Colonic mucosa (tissue), 4 donors: ENCODE measurements around the gene PYGO1. TPM values are rescaled to one million over a fixed set of nuclear protein-coding genes. Genes with fewer than 3 reads are reported as not detected.
"Not testable (repeated sequence)": the region's sequence is repeated elsewhere in the genome, so short reads cannot be mapped to it uniquely, and the experiment has no call there.

Experiments
- DNase-seq: peaks from one replicate; pipeline ENCODE4 v3.0.0-alpha.2; 2020
- H3K27ac ChIP-seq: fragments of 200-600 bp; one replicate; pipeline ENCODE4 v1.8.0; 2021
- H3K27me3 ChIP-seq: fragments of 200-600 bp; one replicate; pipeline ENCODE4 v1.8.0; 2021
- H3K36me3 ChIP-seq: fragments of 200-600 bp; one replicate; pipeline ENCODE4 v1.8.0; 2021
- H3K4me1 ChIP-seq: fragments of 200-600 bp; one replicate; pipeline ENCODE4 v1.8.0; 2021; ENCODE audit warnings: mild to moderate bottlenecking
- H3K4me3 ChIP-seq: fragments of 200-600 bp; one replicate; pipeline ENCODE4 v1.8.0; 2021
- H3K9ac ChIP-seq, 2 donors: one replicate each; pipeline ENCODE4 v1.7.0; 2013; ENCODE audit warnings: control low read depth in 2 of 2, low read depth in 2 of 2, low read length in 2 of 2
- H3K9me3 ChIP-seq: fragments of 200-600 bp; one replicate; pipeline ENCODE4 v1.8.0; 2021
- intact Hi-C: fragments of 100-400 bp; cut with DNase I; formaldehyde crosslinking; loops from one replicate; pipeline ENCODE4 v1.14.1; 2022
- total RNA-seq, 2 donors: library from RNA; stranded (reverse); fragmentation: NEBNext Ultra II Directional in 1 of 2; extraction: Animal tissue kit (Norgen Biotek cat#: 25700) in 1 of 2; gene quantifications; one replicate each; pipeline ENCODE4 v1.2.1, GENCODE V29; 2021
- TF ChIP-seq, protein P1 (sequence below): fragments of 200-600 bp; IDR thresholded peaks from one replicate; pipeline ENCODE4 v1.8.0; 2022; ENCODE audit warnings: antibody characterized with exemption, mild to moderate bottlenecking
- donor health status: healthy.
- donor health status: DM: no; HTN: no; CAD: no.
- donor health status: DM: no; HTN: no; CAD: no.

Gene PYGO1
- total RNA-seq, 2 donors from 2014 or later = 0.30 to 2.3 TPM

DNA sequence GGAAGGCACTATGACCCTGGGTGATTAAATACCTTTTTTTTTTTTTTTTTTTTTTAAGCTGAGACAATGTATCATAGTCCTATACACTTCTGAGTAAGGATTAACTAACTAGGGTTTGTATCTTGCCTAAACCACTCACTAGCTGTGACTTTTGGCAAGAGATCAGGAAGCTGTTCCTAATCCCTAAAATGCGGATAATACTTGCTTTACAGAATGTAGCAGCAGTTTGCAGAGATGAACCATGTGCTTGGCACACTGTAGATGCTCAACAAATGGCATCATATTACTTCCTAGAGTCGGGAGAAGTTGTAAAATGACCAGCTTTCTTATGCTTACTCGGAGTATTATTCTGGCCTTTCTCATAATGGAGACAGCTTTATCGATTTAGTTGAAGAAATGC is 25.6 kb upstream of the PYGO1 start:
- Histone ChIP-seq H3K27ac (no peak overlapping the region), H3K4me3 (no peak overlapping the region), H3K9me3 (no peaks in the 10 kb centered on the region), H3K9ac (no peak overlapping the region), H3K4me1 (no peaks in the 10 kb centered on the region), H3K27me3 (no peaks in the 10 kb centered on the region), H3K36me3 (no peaks in the 10 kb centered on the region)
- TF ChIP-seq, protein P1, sequence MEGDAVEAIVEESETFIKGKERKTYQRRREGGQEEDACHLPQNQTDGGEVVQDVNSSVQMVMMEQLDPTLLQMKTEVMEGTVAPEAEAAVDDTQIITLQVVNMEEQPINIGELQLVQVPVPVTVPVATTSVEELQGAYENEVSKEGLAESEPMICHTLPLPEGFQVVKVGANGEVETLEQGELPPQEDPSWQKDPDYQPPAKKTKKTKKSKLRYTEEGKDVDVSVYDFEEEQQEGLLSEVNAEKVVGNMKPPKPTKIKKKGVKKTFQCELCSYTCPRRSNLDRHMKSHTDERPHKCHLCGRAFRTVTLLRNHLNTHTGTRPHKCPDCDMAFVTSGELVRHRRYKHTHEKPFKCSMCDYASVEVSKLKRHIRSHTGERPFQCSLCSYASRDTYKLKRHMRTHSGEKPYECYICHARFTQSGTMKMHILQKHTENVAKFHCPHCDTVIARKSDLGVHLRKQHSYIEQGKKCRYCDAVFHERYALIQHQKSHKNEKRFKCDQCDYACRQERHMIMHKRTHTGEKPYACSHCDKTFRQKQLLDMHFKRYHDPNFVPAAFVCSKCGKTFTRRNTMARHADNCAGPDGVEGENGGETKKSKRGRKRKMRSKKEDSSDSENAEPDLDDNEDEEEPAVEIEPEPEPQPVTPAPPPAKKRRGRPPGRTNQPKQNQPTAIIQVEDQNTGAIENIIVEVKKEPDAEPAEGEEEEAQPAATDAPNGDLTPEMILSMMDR = no peak
- DNase-seq = no peak
- intact Hi-C loops = no loop called here

DNA sequence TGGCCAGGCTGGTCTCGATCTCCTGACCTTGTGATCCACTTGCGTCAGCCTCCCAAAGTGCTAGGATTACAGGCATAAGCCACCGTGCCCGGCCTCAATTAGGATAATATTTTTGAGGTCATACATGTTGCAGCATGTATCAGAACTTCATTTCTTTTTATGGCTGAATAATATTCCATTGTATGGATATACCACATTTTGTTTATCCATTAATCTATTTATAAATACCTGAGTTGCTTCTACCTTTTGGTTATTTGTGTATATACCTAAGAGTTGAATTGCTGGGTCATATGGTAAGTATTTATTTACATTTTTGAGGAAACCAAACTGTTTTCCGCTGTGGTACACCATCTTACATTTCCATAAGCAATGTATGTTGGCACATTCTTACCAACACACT is 18.1 kb upstream of the PYGO1 start:
- Histone ChIP-seq H3K27ac (no peak overlapping the region), H3K4me3 (no peak overlapping the region), H3K9me3 (no peaks in the 10 kb centered on the region), H3K9ac (no peak overlapping the region), H3K27me3 (no peaks in the 10 kb centered on the region), H3K36me3 (no peaks in the 10 kb centered on the region), H3K4me1 (no peaks in the 10 kb centered on the region)
- no peak for DNase-seq
- TF ChIP-seq, protein P1 = no peak
- intact Hi-C loops = no loop called here

DNA sequence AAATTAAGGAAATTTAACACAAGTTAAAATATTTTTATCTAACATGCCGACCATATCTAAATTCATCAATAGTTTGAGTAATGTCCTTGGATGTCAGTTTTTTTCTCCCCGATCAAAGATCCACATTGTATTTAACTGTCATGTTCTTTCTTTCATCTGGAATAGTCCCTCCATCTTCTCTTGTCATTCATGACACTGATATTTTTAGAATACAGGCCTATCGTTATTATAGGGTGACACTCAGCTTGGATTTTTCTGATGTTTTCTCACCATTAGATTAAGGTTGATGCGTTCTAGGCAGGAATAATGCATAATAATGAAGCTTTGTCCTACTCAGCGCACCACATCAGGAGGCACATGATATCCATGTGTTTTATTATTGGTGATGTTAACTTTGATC is 13.2 kb upstream of the PYGO1 start:
- TF ChIP-seq, protein P1 = no peak
- Histone ChIP-seq H3K36me3 (no peaks in the 10 kb centered on the region), H3K9me3 (no peaks in the 10 kb centered on the region), H3K27me3 (no peaks in the 10 kb centered on the region), H3K4me1 (no peaks in the 10 kb centered on the region), H3K27ac (no peak overlapping the region), H3K9ac (no peak overlapping the region), H3K4me3 (no peak overlapping the region)
- intact Hi-C loops = no loop called here
- DNase-seq = no peak

DNA sequence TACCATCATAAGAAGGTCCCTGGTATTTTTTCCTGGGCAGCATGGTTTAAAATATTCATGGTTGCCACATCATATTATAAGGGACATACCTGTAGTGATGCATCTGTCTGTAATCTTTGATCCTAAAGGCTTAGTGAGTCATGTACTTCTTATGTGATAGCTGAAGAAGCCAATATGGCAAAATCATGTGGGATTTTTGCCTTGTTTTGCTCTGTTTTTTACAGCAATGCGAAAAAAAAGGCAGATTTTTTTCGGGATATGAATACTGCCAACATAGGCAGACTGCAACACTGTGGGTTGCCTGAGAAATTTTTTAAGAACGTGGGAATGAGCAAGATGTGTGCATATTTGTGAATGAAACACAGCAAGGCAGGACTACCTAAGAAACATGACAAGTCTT is 11.3 kb upstream of the PYGO1 start:
- H3K9ac ChIP-seq = no peak overlapping the region
- intact Hi-C loops = no loop called here
- no peak overlapping the region for H3K4me3 ChIP-seq
- H3K36me3 ChIP-seq = no peaks in the 10 kb centered on the region
- TF ChIP-seq, protein P1 = no peak
- no peak overlapping the region for H3K27ac ChIP-seq
- no peak for DNase-seq
- H3K9me3 ChIP-seq = no peaks in the 10 kb centered on the region
- H3K27me3 ChIP-seq = no peaks in the 10 kb centered on the region
- no peaks in the 10 kb centered on the region for H3K4me1 ChIP-seq

DNA sequence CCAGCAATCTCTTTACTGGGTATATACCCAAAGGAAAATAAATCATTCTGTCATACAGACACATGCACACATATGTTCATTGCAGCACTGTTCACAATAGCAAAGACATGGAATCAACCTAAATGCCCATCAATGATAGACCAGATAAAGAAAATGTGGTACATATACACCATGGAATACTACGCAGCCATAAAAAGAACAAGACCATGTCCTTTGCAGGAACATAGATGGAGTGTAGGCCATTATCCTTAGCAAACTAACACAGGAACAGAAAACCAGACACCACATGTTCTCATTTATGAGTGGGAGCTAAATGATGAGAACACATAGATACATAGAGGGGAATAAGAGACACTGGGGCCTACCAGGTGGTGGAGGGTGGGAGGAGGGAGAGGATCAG is 4.9 kb upstream of the PYGO1 start:
- H3K4me3 ChIP-seq, H3K9me3 ChIP-seq, intact Hi-C loops, H3K4me1 ChIP-seq, H3K9ac ChIP-seq, H3K36me3 ChIP-seq, H3K27ac ChIP-seq, DNase-seq, H3K27me3 ChIP-seq: not testable (repeated sequence)

DNA sequence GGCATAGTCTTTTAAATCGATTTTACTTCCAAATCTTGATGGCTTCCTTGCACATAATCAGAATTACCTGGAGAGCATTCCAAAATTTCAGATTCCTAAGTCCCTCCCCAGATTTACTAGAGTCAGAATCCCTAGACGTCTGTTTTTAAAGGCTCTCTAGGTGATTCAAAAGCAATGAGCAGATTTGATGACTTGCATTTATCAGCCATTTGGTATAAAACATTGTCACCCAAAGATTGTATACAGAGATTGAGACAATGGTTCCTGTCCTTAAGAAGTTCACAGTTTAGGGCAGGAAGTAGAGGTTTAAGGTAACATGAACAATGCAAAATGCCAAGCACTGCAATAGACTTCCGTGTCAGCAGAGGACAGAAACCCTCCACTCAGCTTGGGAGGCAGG is 2.6 kb upstream of the PYGO1 start:
- H3K27ac ChIP-seq = no peak overlapping the region
- H3K4me3 ChIP-seq = no peak overlapping the region
- DNase-seq = no peak
- H3K9ac ChIP-seq = no peak overlapping the region
- no peaks in the 10 kb centered on the region for H3K9me3 ChIP-seq
- H3K27me3 ChIP-seq = peaks cover 15% of the 10 kb centered on the region
- intact Hi-C loops = no loop called here
- TF ChIP-seq, protein P1 = no peak
- H3K36me3 ChIP-seq = no peaks in the 10 kb centered on the region
- H3K4me1 ChIP-seq = no peaks in the 10 kb centered on the region
